ENCODE measurements around the gene ADGRG1. TPM values are rescaled to one million over a fixed set of nuclear protein-coding genes. Genes with fewer than 3 reads are reported as not detected.

ADGRG1 gene
- total RNA-seq, 1 experiment from 2014 or later, result 0.47 TPM

- Histone ChIP-seq H3K4me1 (replicated peaks) (peaks cover 7% of the 10 kb centered on the region), H3K27ac (no peak overlapping the region), H3K36me3 (no peaks in the 10 kb centered on the region), H3K9me3 (replicated peaks) (no peaks in the 10 kb centered on the region), H3K4me3 (no peak overlapping the region), H3K27me3 (replicated peaks) (no peaks in the 10 kb centered on the region)
- no peak for DNase-seq (ENCODE audit: low read depth in 1 of 2, low spot score in 2 of 2)
Measured at GRCh38 chr16:57639172-57639887, 10.9 kb downstream of the ADGRG1 start.

- H3K27ac ChIP-seq, result no peak overlapping the region
- no peak overlapping the region for H3K4me3 ChIP-seq
- H3K4me1 ChIP-seq (replicated peaks), result peaks cover 6% of the 10 kb centered on the region
- no peak for DNase-seq (ENCODE audit: low read depth in 1 of 2, low spot score in 2 of 2)
- H3K36me3 ChIP-seq, result no peaks in the 10 kb centered on the region
- H3K27me3 ChIP-seq (replicated peaks), result no peaks in the 10 kb centered on the region
- H3K9me3 ChIP-seq (replicated peaks), result no peaks in the 10 kb centered on the region
Measured at GRCh38 chr16:57640185-57640584, 11.8 kb downstream of the ADGRG1 start.

- Histone ChIP-seq H3K36me3 (no peaks in the 10 kb centered on the region), H3K4me1 (replicated peaks) (peaks cover 8% of the 10 kb centered on the region), H3K27ac (no peak overlapping the region), H3K27me3 (replicated peaks) (no peaks in the 10 kb centered on the region), H3K9me3 (replicated peaks) (no peaks in the 10 kb centered on the region), H3K4me3 (no peak overlapping the region)
- DNase-seq (ENCODE audit: low read depth in 1 of 2, low spot score in 2 of 2), result no peak
Measured at GRCh38 chr16:57640612-57641011, 12.2 kb downstream of the ADGRG1 start.

GRCh38 chr16:57642160-57643135 lies 14.0 kb downstream of the ADGRG1 start:
- Histone ChIP-seq H3K4me1 (replicated peaks) (peaks cover 20% of the 10 kb centered on the region), H3K27me3 (replicated peaks) (no peaks in the 10 kb centered on the region), H3K27ac (no peak overlapping the region), H3K36me3 (no peaks in the 10 kb centered on the region), H3K4me3 (no peak overlapping the region), H3K9me3 (replicated peaks) (no peaks in the 10 kb centered on the region)
- no peak for DNase-seq (ENCODE audit: low read depth in 1 of 2, low spot score in 2 of 2)

- Histone ChIP-seq H3K36me3 (no peaks in the 10 kb centered on the region), H3K4me1 (replicated peaks) (peaks cover 20% of the 10 kb centered on the region), H3K4me3 (no peak overlapping the region), H3K27ac (no peak overlapping the region), H3K27me3 (replicated peaks) (no peaks in the 10 kb centered on the region), H3K9me3 (replicated peaks) (no peaks in the 10 kb centered on the region)
- no peak for DNase-seq (ENCODE audit: low read depth in 1 of 2, low spot score in 2 of 2)
Measured at GRCh38 chr16:57643147-57643874, 14.9 kb downstream of the ADGRG1 start.

GRCh38 chr16:57643910-57644309 lies 15.5 kb downstream of the ADGRG1 start:
- Histone ChIP-seq H3K36me3 (no peaks in the 10 kb centered on the region), H3K4me1 (replicated peaks) (peaks cover 20% of the 10 kb centered on the region), H3K27me3 (replicated peaks) (no peaks in the 10 kb centered on the region), H3K4me3 (no peak overlapping the region), H3K9me3 (replicated peaks) (no peaks in the 10 kb centered on the region), H3K27ac (no peak overlapping the region)
- DNase-seq (ENCODE audit: low read depth in 1 of 2, low spot score in 2 of 2), result no peak

- Histone ChIP-seq H3K9me3 (replicated peaks) (no peaks in the 10 kb centered on the region), H3K36me3 (no peaks in the 10 kb centered on the region), H3K4me3 (no peak overlapping the region), H3K27ac (no peak overlapping the region), H3K27me3 (replicated peaks) (no peaks in the 10 kb centered on the region), H3K4me1 (replicated peaks) (peaks cover 20% of the 10 kb centered on the region)
- DNase-seq (ENCODE audit: low read depth in 1 of 2, low spot score in 2 of 2), result no peak
Measured at GRCh38 chr16:57644383-57645014, 16.1 kb downstream of the ADGRG1 start.

GRCh38 chr16:57645169-57645568 lies 16.7 kb downstream of the ADGRG1 start:
- no peak overlapping the region for H3K27ac ChIP-seq
- H3K36me3 ChIP-seq, result no peaks in the 10 kb centered on the region
- no peak for DNase-seq (ENCODE audit: low read depth in 1 of 2, low spot score in 2 of 2)
- peaks cover 20% of the 10 kb centered on the region for H3K4me1 ChIP-seq (replicated peaks)
- no peaks in the 10 kb centered on the region for H3K9me3 ChIP-seq (replicated peaks)
- no peak overlapping the region for H3K4me3 ChIP-seq
- no peaks in the 10 kb centered on the region for H3K27me3 ChIP-seq (replicated peaks)

GRCh38 chr16:57645691-57646387 lies 17.4 kb downstream of the ADGRG1 start:
- H3K9me3 ChIP-seq (replicated peaks), result no peaks in the 10 kb centered on the region
- H3K4me1 ChIP-seq (replicated peaks), result peaks cover 20% of the 10 kb centered on the region
- DNase-seq (ENCODE audit: low read depth in 1 of 2, low spot score in 2 of 2), result no peak
- no peaks in the 10 kb centered on the region for H3K27me3 ChIP-seq (replicated peaks)
- no peaks in the 10 kb centered on the region for H3K36me3 ChIP-seq
- H3K4me3 ChIP-seq, result no peak overlapping the region
- no peak overlapping the region for H3K27ac ChIP-seq

GRCh38 chr16:57646388-57647039 lies 18.1 kb downstream of the ADGRG1 start:
- Histone ChIP-seq H3K27me3 (replicated peaks) (no peaks in the 10 kb centered on the region), H3K4me1 (replicated peaks) (peaks cover 20% of the 10 kb centered on the region), H3K27ac (no peak overlapping the region), H3K36me3 (no peaks in the 10 kb centered on the region), H3K4me3 (no peak overlapping the region), H3K9me3 (replicated peaks) (no peaks in the 10 kb centered on the region)
- no peak for DNase-seq (ENCODE audit: low read depth in 1 of 2, low spot score in 2 of 2)

- H3K27me3 ChIP-seq (replicated peaks), result no peaks in the 10 kb centered on the region
- H3K27ac ChIP-seq, result no peak overlapping the region
- H3K9me3 ChIP-seq (replicated peaks), result no peaks in the 10 kb centered on the region
- peaks cover 20% of the 10 kb centered on the region for H3K4me1 ChIP-seq (replicated peaks)
- no peak overlapping the region for H3K4me3 ChIP-seq
- DNase-seq (ENCODE audit: low read depth in 1 of 2, low spot score in 2 of 2), result no peak
- no peaks in the 10 kb centered on the region for H3K36me3 ChIP-seq
Measured at GRCh38 chr16:57647136-57647875, 18.9 kb downstream of the ADGRG1 start.

GRCh38 chr16:57648125-57648524 lies 19.7 kb downstream of the ADGRG1 start:
- Histone ChIP-seq H3K9me3 (replicated peaks) (no peaks in the 10 kb centered on the region), H3K27ac (no peak overlapping the region), H3K36me3 (no peaks in the 10 kb centered on the region), H3K4me1 (replicated peaks) (peaks cover 22% of the 10 kb centered on the region), H3K4me3 (no peak overlapping the region), H3K27me3 (replicated peaks) (no peaks in the 10 kb centered on the region)
- DNase-seq (ENCODE audit: low read depth in 1 of 2, low spot score in 2 of 2), result no peak
